ENCODE data around the gene FUT2. TPM values are rescaled to one million over a fixed set of nuclear protein-coding genes. Genes with fewer than 3 reads are reported as not detected.
A peak's percentile ranks its signal among the peaks of the same experiment; 100 is the strongest.
"Not testable (repeated sequence)": the region's sequence is repeated elsewhere in the genome, so short reads cannot be mapped to it uniquely, and the experiment has no call there.

The FUT2 gene
- total and polyA plus RNA-seq, 5 donors: 0.09 TPM; not detected in 4

GRCh38 chr19:48671446-48671995 is 24.2 kb upstream of the FUT2 start:
- no peak overlapping the region for H3K27ac ChIP-seq (ENCODE audit: low read length)
- peaks cover 2% of the 10 kb centered on the region for H3K4me1 ChIP-seq (ENCODE audit: control insufficient read depth, insufficient read depth, low read length)
- WGBS: 75% methylated on average over 10 of the region's 10 CpGs
- no peaks in the 10 kb centered on the region for H3K27me3 ChIP-seq (ENCODE audit: control insufficient read depth, insufficient read depth)
- intact Hi-C loops (cut with DNase I): no loop called here
- DNase-seq: no peak
- no peaks in the 10 kb centered on the region for H3K9me3 ChIP-seq (ENCODE audit: control insufficient read depth, low read length)
- no peak overlapping the region for H3K4me3 ChIP-seq (ENCODE audit: low read length)
- ATAC-seq: no peak

- H3K9me3 ChIP-seq (ENCODE audit: control insufficient read depth, low read length): no peaks in the 10 kb centered on the region
- intact Hi-C loops (cut with DNase I): no loop called here
These were observed 22.8 kb upstream of the FUT2 start, which contains the start of gene NTN5 for GRCh38 chr19:48672994-48673393. Gene NTN5 (minus strand): TSS chr19:48673017. CDS start chr19:48670986, 2,031 bp downstream.

GRCh38 chr19:48673436-48674100 is 22.2 kb upstream of the FUT2 start:
- ATAC-seq (no peak), DNase-seq (no peak)
- Histone ChIP-seq H3K27me3 (ENCODE audit: control insufficient read depth, insufficient read depth) (no peaks in the 10 kb centered on the region), H3K4me1 (ENCODE audit: control insufficient read depth, insufficient read depth, low read length) (peaks cover 2% of the 10 kb centered on the region), H3K27ac (ENCODE audit: low read length) (no peak overlapping the region), H3K9me3 (ENCODE audit: control insufficient read depth, low read length) (no peaks in the 10 kb centered on the region), H3K4me3 (ENCODE audit: low read length) (no peak overlapping the region)
- 78% methylated on average over 25 of the region's 25 CpGs for WGBS
- intact Hi-C loops (cut with DNase I): no loop called here

More at GRCh38 chr19:48672994-48673393, 22.8 kb upstream of the FUT2 start, which contains the start of gene NTN5:
- no peaks in the 10 kb centered on the region for H3K27me3 ChIP-seq (ENCODE audit: control insufficient read depth, insufficient read depth)
- H3K27ac ChIP-seq (ENCODE audit: low read length): no peak within 1 kb of the TSS
- ATAC-seq (no peak), DNase-seq (peak in 1 of 3 donors; percentile 60)
- peaks cover 2% of the 10 kb centered on the region for H3K4me1 ChIP-seq (ENCODE audit: control insufficient read depth, insufficient read depth, low read length)
- WGBS: 79% methylated on average over 25 of the region's 25 CpGs
- no peak within 1 kb of the TSS for H3K4me3 ChIP-seq (ENCODE audit: low read length)

GRCh38 chr19:48674216-48674809 is 21.5 kb upstream of the FUT2 start:
- no peak overlapping the region for H3K4me3 ChIP-seq (ENCODE audit: low read length)
- no peaks in the 10 kb centered on the region for H3K27me3 ChIP-seq (ENCODE audit: control insufficient read depth, insufficient read depth)
- no peaks in the 10 kb centered on the region for H3K9me3 ChIP-seq (ENCODE audit: control insufficient read depth, low read length)
- intact Hi-C loops (cut with DNase I): no loop called here
- H3K4me1 ChIP-seq (ENCODE audit: control insufficient read depth, insufficient read depth, low read length): peaks cover 2% of the 10 kb centered on the region
- no peak overlapping the region for H3K27ac ChIP-seq (ENCODE audit: low read length)
- WGBS: 90% methylated on average over 19 of the region's 19 CpGs
- ATAC-seq: no peak
- DNase-seq: no peak

GRCh38 chr19:48674921-48675824 is 20.6 kb upstream of the FUT2 start:
- ATAC-seq (peak; percentile 70 to 72), DNase-seq (peak; percentile 80 to 92 (median 89))
- no peaks in the 10 kb centered on the region for H3K9me3 ChIP-seq (ENCODE audit: control insufficient read depth, low read length)
- 32% methylated on average over 28 of the region's 28 CpGs for WGBS
- H3K27ac ChIP-seq (ENCODE audit: low read length): no peak overlapping the region
- intact Hi-C loops (cut with DNase I): no loop called here
- peaks cover 2% of the 10 kb centered on the region for H3K4me1 ChIP-seq (ENCODE audit: control insufficient read depth, insufficient read depth, low read length)
- no peaks in the 10 kb centered on the region for H3K27me3 ChIP-seq (ENCODE audit: control insufficient read depth, insufficient read depth)
- H3K4me3 ChIP-seq (ENCODE audit: low read length): no peak overlapping the region

- Histone ChIP-seq H3K27ac (ENCODE audit: low read length) (no peak overlapping the region), H3K4me3 (ENCODE audit: low read length) (no peak overlapping the region), H3K27me3 (ENCODE audit: control insufficient read depth, insufficient read depth) (no peaks in the 10 kb centered on the region), H3K4me1 (ENCODE audit: control insufficient read depth, insufficient read depth, low read length) (peaks cover 2% of the 10 kb centered on the region), H3K9me3 (ENCODE audit: control insufficient read depth, low read length) (no peaks in the 10 kb centered on the region)
- WGBS: 94% methylated on average over 17 of the region's 17 CpGs
- DNase-seq (no peak), ATAC-seq (no peak)
- intact Hi-C loops (cut with DNase I): no loop called here
These were observed 19.3 kb upstream of the FUT2 start for GRCh38 chr19:48676487-48676886.

GRCh38 chr19:48676887-48677286 is 18.9 kb upstream of the FUT2 start:
- no peaks in the 10 kb centered on the region for H3K27me3 ChIP-seq (ENCODE audit: control insufficient read depth, insufficient read depth)
- ATAC-seq (no peak), DNase-seq (no peak)
- WGBS: 93% methylated on average over 13 of the region's 13 CpGs
- no peaks in the 10 kb centered on the region for H3K9me3 ChIP-seq (ENCODE audit: control insufficient read depth, low read length)
- H3K4me1 ChIP-seq (ENCODE audit: control insufficient read depth, insufficient read depth, low read length): peaks cover 2% of the 10 kb centered on the region
- no peak overlapping the region for H3K27ac ChIP-seq (ENCODE audit: low read length)
- no peak overlapping the region for H3K4me3 ChIP-seq (ENCODE audit: low read length)
- intact Hi-C loops (cut with DNase I): no loop called here

- ATAC-seq (peak; percentile 26 to 73), DNase-seq (no peak)
- intact Hi-C loops (cut with DNase I): no loop called here
- Histone ChIP-seq H3K4me3 (ENCODE audit: low read length) (no peak overlapping the region), H3K9me3 (ENCODE audit: control insufficient read depth, low read length) (no peaks in the 10 kb centered on the region), H3K27me3 (ENCODE audit: control insufficient read depth, insufficient read depth) (no peaks in the 10 kb centered on the region), H3K4me1 (ENCODE audit: control insufficient read depth, insufficient read depth, low read length) (peaks cover 2% of the 10 kb centered on the region), H3K27ac (ENCODE audit: low read length) (no peak overlapping the region)
- WGBS: 61% methylated on average over 4 of the region's 4 CpGs
These were observed 17.6 kb upstream of the FUT2 start for GRCh38 chr19:48678201-48678600.

- H3K27me3 ChIP-seq (ENCODE audit: control insufficient read depth, insufficient read depth); intact Hi-C loops (cut with DNase I); H3K27ac ChIP-seq (ENCODE audit: low read length); H3K4me3 ChIP-seq (ENCODE audit: low read length); H3K4me1 ChIP-seq (ENCODE audit: control insufficient read depth, insufficient read depth, low read length); DNase-seq; ATAC-seq; H3K9me3 ChIP-seq (ENCODE audit: control insufficient read depth, low read length): not testable (repeated sequence)
- 94% methylated on average over 18 of the region's 19 CpGs for WGBS
These were observed 15.8 kb upstream of the FUT2 start for GRCh38 chr19:48680006-48680405.

GRCh38 chr19:48680436-48681126 is 15.2 kb upstream of the FUT2 start:
- ATAC-seq: no peak

More at GRCh38 chr19:48680436-48681126, 15.2 kb upstream of the FUT2 start:
- no peaks in the 10 kb centered on the region for H3K9me3 ChIP-seq (ENCODE audit: control insufficient read depth, low read length)
- no peak overlapping the region for H3K27ac ChIP-seq (ENCODE audit: low read length)
- peaks cover 2% of the 10 kb centered on the region for H3K4me1 ChIP-seq (ENCODE audit: control insufficient read depth, insufficient read depth, low read length)
- intact Hi-C loops (cut with DNase I): no loop called here
- no peaks in the 10 kb centered on the region for H3K27me3 ChIP-seq (ENCODE audit: control insufficient read depth, insufficient read depth)
- WGBS: 91% methylated on average over 45 of the region's 45 CpGs
- H3K4me3 ChIP-seq (ENCODE audit: low read length): no peak overlapping the region
- peak in 1 of 3 donors; percentile 63 for DNase-seq

Data from right cardiac atrium (tissue), 5 donors.